Muscle of leg (tissue), 11 donors: ENCODE results near the gene SCO2. TPM values are rescaled to one million over a fixed set of nuclear protein-coding genes. Genes with fewer than 3 reads are reported as not detected.

Experiments used
- DNase-seq: peaks from one replicate; pipeline ENCODE4 v3.0.0; 2013
- H3K27ac ChIP-seq: one replicate; pipeline ENCODE4 v1.5.1; 2013; ENCODE audit warnings: mild to moderate bottlenecking, low read length, control low read depth
- H3K27me3 ChIP-seq: one replicate; pipeline ENCODE4 v1.6.1; 2013; ENCODE audit warnings: low read length; ENCODE audit not compliant: control insufficient read depth, insufficient read depth
- H3K36me3 ChIP-seq: one replicate; pipeline ENCODE4 v1.6.1; 2013; ENCODE audit warnings: low read length; ENCODE audit not compliant: control insufficient read depth, insufficient read depth
- H3K4me1 ChIP-seq: one replicate; pipeline ENCODE4 v1.6.1; 2013; ENCODE audit warnings: low read length; ENCODE audit not compliant: control insufficient read depth, insufficient read depth
- H3K4me3 ChIP-seq: one replicate; pipeline ENCODE4 v1.5.1; 2013; ENCODE audit warnings: low read length, control low read depth
- H3K9me3 ChIP-seq: replicated peaks from 2 replicates; pipeline ENCODE4 v1.6.1; 2013; ENCODE audit warnings: low read depth, low read length; ENCODE audit not compliant: control insufficient read depth
- WGBS: methylation state at CpG from one replicate; pipeline ENCODE4 v1.1.5; 2013; ENCODE audit warnings: missing lambda C conversion rate; ENCODE audit not compliant: insufficient coverage; 5-methylcytosine and 5-hydroxymethylcytosine counted together
- polyA plus RNA-seq, 8 donors: library from polyadenylated mRNA; unstranded; fragments of 120-200 nt; gene quantifications; one replicate each; pipeline versions ENCODE4 v1.2.1 to v1.2.3, GENCODE V29; 2013; ENCODE audit warnings: inconsistent platforms in 1 of 8, low replicate concordance in 1 of 8; ENCODE audit not compliant: insufficient read length in 8 of 8, insufficient read depth in 1 of 8
- total RNA-seq: library from RNA; stranded (reverse); fragments of 120-200 nt; gene quantifications from one replicate; pipeline ENCODE4 v1.2.4, GENCODE V29; 2013

SCO2 gene
- total and polyA plus RNA-seq, 9 donors, result 0.40 to 7.0 (median 3.1) TPM

DNA sequence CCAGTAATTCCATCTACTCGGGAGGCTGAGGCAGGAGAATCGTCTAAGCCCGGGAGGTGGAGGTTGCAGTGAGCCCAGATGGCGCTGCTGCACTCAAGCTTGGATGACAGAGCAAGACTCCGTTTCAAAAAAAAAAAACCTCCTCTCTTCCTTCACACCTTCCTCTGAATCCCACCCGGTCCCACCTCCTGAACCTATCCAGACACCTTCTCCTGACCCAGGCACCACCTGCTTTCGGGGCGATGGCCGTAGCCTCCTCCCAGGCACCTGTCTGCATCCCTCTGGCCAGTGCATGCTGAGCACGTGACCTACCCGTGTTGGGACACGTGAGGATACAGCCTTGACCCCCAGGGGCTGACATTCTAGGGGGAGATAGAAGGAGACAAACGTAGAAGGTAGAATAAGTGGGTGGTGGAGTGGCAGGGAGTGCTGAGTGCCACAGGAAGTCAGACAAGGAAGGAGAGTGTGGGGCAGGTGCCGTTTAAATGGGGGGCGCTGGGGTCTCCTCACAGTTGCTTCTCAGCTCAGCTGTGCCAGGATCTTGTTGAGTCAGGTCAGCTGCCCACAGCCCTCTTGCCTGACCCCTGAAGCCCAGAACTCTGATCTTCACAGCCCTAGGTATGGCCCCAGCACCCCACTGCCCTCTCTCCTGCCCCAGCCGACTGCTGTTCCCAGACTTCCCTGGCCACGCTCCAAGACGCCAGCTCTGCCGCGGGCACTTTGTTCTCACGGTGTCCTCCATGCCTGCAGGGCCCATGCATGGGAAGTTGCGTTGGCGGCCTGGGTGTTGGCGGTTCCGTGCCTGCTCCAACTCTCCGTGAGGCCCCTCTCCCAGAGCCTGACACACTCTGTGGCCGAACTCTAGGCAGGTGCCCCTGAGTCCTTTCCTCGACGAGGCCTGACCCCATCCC, 39.9 kb downstream of the SCO2 start:
- 64% methylated on average over 22 of the region's 29 CpGs for WGBS
- peaks cover 44% of the 10 kb centered on the region for H3K27me3 ChIP-seq

GRCh38 chr22:50483977-50484853, 41.2 kb downstream of the SCO2 start:
- no peaks in the 10 kb centered on the region for H3K36me3 ChIP-seq
- H3K27me3 ChIP-seq, result peaks cover 57% of the 10 kb centered on the region
- 75% methylated on average over 28 of the region's 31 CpGs for WGBS

More for the DNA sequence above, 39.9 kb downstream of the SCO2 start:
- H3K36me3 ChIP-seq, result no peaks in the 10 kb centered on the region
- peaks cover 8% of the 10 kb centered on the region for H3K4me1 ChIP-seq
- no peak for DNase-seq
- no peak overlapping the region for H3K4me3 ChIP-seq
- H3K9me3 ChIP-seq, result no peaks in the 10 kb centered on the region
- no peak overlapping the region for H3K27ac ChIP-seq

GRCh38 chr22:50483556-50483955, 41.8 kb downstream of the SCO2 start:
- Histone ChIP-seq H3K9me3 (no peaks in the 10 kb centered on the region), H3K4me1 (peaks cover 8% of the 10 kb centered on the region), H3K27ac (no peak overlapping the region), H3K4me3 (no peak overlapping the region), H3K27me3 (peaks cover 63% of the 10 kb centered on the region), H3K36me3 (no peaks in the 10 kb centered on the region)
- WGBS, result 72% methylated on average over 7 of the region's 8 CpGs
- no peak for DNase-seq

More at GRCh38 chr22:50483977-50484853, 41.2 kb downstream of the SCO2 start:
- Histone ChIP-seq H3K9me3 (no peaks in the 10 kb centered on the region), H3K27ac (no peak overlapping the region), H3K4me1 (peaks cover 8% of the 10 kb centered on the region), H3K4me3 (no peak overlapping the region)
- no peak for DNase-seq

DNA sequence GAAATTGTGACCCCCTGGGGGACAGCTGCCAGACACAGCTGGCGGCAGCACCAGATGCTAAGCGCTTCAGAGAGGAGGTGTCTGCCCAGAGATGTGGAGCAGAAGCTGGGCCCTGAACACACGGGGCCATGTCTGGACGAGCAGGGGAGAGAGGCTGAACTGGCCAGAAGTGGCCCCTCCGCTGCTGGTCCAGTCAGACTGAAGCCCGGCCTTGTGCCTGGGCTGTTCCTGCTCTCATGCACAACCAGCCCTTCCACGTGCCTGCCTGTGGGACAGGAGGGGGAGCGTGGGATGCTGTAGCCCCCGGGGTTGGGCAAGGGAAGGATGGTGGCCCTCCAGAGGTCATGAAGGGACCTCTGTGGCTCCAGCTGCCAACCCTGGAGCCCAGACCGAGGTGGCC, 42.3 kb downstream of the SCO2 start:
- H3K36me3 ChIP-seq, result no peaks in the 10 kb centered on the region
- H3K4me3 ChIP-seq, result no peak overlapping the region
- 67% methylated on average over 10 of the region's 10 CpGs for WGBS
- H3K4me1 ChIP-seq, result peaks cover 8% of the 10 kb centered on the region
- no peak for DNase-seq
- no peaks in the 10 kb centered on the region for H3K9me3 ChIP-seq
- no peak overlapping the region for H3K27ac ChIP-seq
- H3K27me3 ChIP-seq, result peaks cover 65% of the 10 kb centered on the region

DNA sequence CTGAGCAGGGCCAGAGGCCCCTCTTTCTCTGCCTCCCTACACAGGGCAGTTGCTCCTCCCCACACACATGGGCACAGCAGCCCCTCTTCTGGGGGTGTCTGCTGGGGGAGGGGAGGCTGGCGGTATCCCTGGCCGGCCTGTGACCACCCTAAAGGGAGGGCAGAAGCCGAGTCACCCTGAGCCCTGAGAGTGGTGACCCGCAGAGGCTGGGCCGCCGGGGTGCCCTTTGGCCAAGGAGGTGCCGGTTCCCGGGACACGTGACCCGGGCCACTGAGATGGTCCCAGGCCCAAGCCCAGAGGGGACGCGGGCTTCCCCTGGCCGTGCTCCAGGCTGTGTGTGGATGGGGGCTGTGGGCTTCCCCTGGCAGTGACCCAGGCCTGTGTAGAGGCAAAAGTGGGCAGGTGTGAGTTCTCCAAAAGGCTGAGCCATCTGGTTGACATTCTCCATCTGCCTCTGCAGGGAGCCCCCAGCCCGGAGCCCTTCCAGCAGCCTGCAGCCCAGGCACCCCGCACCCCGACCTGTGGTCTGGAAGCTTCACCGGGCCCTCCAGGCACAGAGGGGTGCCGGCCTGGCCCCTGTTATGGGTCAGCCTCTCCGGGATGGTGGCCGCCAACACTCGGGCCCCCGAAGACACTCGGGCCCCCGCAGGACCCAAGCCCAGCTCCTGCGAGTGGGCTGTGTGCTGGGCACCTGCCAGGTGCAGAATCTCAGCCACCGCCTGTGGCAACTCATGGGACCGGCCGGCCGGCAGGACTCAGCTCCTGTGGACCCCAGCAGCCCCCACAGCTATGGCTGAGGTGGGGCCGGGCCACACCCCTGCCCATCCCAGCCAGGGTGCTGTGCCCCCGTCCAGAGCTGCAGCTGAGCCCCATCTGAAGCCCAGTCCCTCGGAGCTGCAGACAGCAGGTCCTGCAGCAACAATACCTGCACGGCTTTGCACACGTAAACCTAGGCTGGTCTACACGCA, 43.0 kb downstream of the SCO2 start:
- Histone ChIP-seq H3K27me3 (peaks cover 68% of the 10 kb centered on the region), H3K9me3 (no peaks in the 10 kb centered on the region), H3K4me1 (peaks cover 8% of the 10 kb centered on the region), H3K4me3 (peak overlapping the region; percentile 24), H3K36me3 (no peaks in the 10 kb centered on the region), H3K27ac (no peak overlapping the region)
- WGBS, result 56% methylated on average over 34 of the region's 35 CpGs
- no peak for DNase-seq

DNA sequence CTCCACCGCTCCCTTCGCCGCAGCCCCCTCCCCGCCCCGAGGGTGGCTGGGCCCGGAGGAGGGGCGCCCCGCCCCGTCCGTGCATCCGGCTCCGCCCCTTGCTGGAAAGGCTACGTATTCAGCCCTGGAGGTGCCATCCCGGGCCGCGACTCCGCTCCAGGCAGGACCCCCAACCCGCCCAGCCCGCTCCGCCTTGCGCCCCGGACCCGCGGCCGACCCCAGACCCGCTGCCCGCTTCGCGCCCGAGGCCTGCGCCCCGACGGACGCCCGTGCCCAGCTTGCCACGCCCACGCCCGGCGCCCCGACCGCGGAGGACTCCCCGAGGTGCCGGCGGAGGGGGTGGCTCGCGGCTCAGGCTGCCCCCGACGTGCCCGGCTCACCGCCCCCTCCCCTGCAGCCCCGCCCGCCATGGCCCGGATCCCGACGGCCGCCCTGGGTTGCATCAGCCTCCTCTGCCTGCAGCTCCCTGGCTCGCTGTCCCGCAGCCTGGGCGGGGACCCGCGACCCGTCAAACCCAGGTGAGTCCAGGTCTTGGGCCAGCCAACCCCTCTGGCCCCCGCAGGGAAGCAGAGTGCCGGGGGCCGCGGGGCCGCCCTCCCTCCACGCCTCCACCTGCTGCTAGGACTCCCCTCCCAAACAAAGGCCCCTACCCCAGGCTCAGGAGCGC, 43.8 kb downstream of the SCO2 start, which contains the start of gene ADM2:
ADM2 (plus strand) TSS at position 104 of the 667 bp plus-strand sequence; CDS start at position 409, 305 bp downstream.
- no peak for DNase-seq
- peak within 1 kb of the TSS; percentile 24 for H3K4me3 ChIP-seq
- 1% methylated on average over 57 of the region's 70 CpGs for WGBS

GRCh38 chr22:50481045-50481439, 44.4 kb downstream of the SCO2 start:
- Histone ChIP-seq H3K36me3 (no peaks in the 10 kb centered on the region), H3K27me3 (peaks cover 65% of the 10 kb centered on the region), H3K27ac (no peak overlapping the region), H3K9me3 (no peaks in the 10 kb centered on the region), H3K4me3 (no peak overlapping the region), H3K4me1 (peaks cover 8% of the 10 kb centered on the region)
- no peak for DNase-seq
- 3% methylated on average over 45 of the region's 45 CpGs for WGBS

More for the DNA sequence above, 43.8 kb downstream of the SCO2 start, which contains the start of gene ADM2:
- Histone ChIP-seq H3K27me3 (peaks cover 65% of the 10 kb centered on the region), H3K9me3 (no peaks in the 10 kb centered on the region), H3K4me1 (peaks cover 8% of the 10 kb centered on the region), H3K27ac (no peak within 1 kb of the TSS), H3K36me3 (no peaks in the 10 kb centered on the region)

DNA sequence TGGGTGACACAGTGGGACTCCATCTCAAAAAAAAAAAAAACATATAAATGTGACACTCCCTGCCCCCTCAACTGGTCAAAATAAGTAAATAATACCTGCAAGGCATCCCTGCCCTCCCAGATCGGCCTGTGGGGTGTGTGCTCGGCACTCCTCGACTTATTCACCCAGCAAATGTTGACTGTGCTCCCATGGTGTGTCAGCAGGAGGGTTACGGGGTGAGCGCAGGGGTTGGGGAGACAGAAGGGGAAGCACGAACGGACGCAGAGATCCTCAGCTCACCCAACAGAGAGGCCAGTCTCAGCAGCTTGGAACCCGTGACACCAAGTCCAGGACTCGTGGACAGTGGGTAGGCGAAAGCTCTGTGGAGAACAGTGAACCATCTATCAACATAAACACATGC, 45.7 kb downstream of the SCO2 start:
- DNase-seq, result no peak
- no peak overlapping the region for H3K27ac ChIP-seq
- peaks cover 13% of the 10 kb centered on the region for H3K4me1 ChIP-seq
- 55% methylated on average over 3 of the region's 11 CpGs for WGBS
- peaks cover 58% of the 10 kb centered on the region for H3K27me3 ChIP-seq
- no peaks in the 10 kb centered on the region for H3K9me3 ChIP-seq
- no peaks in the 10 kb centered on the region for H3K36me3 ChIP-seq
- no peak overlapping the region for H3K4me3 ChIP-seq

DNA sequence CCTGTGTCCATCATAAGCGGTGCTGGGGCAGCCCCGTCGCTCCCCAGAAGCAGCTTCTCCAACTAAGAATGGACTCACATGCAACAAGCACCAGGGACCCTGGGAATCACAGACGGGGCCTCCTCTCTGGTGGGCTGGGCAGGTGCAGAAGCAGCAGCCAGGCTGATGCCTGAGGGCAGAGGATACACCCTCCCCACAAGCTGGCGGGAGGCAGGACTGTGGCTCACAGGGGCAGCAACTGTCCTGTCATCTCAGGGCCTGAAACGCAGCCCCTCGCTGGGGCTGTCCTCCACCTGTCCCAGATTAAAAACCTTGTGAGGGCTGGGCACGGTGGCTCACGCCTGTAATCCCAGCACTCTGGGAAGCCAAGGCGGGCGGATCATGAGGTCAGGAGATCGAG, 47.5 kb downstream of the SCO2 start:
- DNase-seq, result no peak
- no peak overlapping the region for H3K4me3 ChIP-seq
- H3K4me1 ChIP-seq, result peaks cover 25% of the 10 kb centered on the region
- H3K36me3 ChIP-seq, result no peaks in the 10 kb centered on the region
- H3K27ac ChIP-seq, result no peak overlapping the region
- WGBS, result 75% methylated on average over 8 of the region's 12 CpGs
- H3K27me3 ChIP-seq, result peaks cover 46% of the 10 kb centered on the region
- no peaks in the 10 kb centered on the region for H3K9me3 ChIP-seq
